Hepatocyte (in vitro differentiated cells): ENCODE measurements around the gene TOR4A. TPM values are rescaled to one million over a fixed set of nuclear protein-coding genes. Genes with fewer than 3 reads are reported as not detected.

Experiments
- DNase-seq: peaks from one replicate; pipeline ENCODE4 v3.0.0-alpha.2; 2016; ENCODE audit warnings: low spot score
- H2AFZ ChIP-seq: fragments of 200-600 bp; sonication (generic); 2 replicates; pipeline ENCODE4 v1.6.0; 2016; ENCODE audit warnings: antibody characterized with exemption, mild to moderate bottlenecking
- H3K27ac ChIP-seq: fragments of 200-600 bp; sonication (generic); 2 replicates; pipeline ENCODE4 v1.5.1; 2016; ENCODE audit warnings: mild to moderate bottlenecking
- H3K27me3 ChIP-seq: fragments of 200-600 bp; sonication (generic); 2 replicates; pipeline ENCODE4 v1.6.1; 2016
- H3K36me3 ChIP-seq: fragments of 200-600 bp; sonication (generic); replicated peaks from 2 replicates; pipeline ENCODE4 v1.5.1; 2016; ENCODE audit warnings: low read depth; ENCODE audit not compliant: insufficient read depth
- H3K4me1 ChIP-seq: fragments of 200-600 bp; sonication (generic); 2 replicates; pipeline ENCODE4 v1.5.1; 2016; ENCODE audit warnings: mild to moderate bottlenecking, moderate library complexity; ENCODE audit not compliant: insufficient read depth
- H3K4me2 ChIP-seq: fragments of 200-600 bp; sonication (generic); 2 replicates; pipeline ENCODE4 v1.6.0; 2016
- H3K4me3 ChIP-seq: fragments of 200-600 bp; sonication (generic); 2 replicates; pipeline ENCODE4 v1.5.1; 2016; ENCODE audit warnings: mild to moderate bottlenecking
- H3K79me2 ChIP-seq: fragments of 200-600 bp; sonication (generic); 2 replicates; pipeline ENCODE4 v1.6.0; 2017; ENCODE audit warnings: mild to moderate bottlenecking
- H3K9me2 ChIP-seq: fragments of 200-600 bp; sonication (generic); replicated peaks from 2 replicates; pipeline ENCODE4 v1.6.0; 2017; ENCODE audit warnings: mild to moderate bottlenecking; ENCODE audit not compliant: insufficient read depth
- H3K9me3 ChIP-seq: fragments of 200-600 bp; sonication (generic); 2 replicates; pipeline ENCODE4 v1.5.1; 2016; ENCODE audit warnings: low read depth, mild to moderate bottlenecking
- H4K20me1 ChIP-seq: fragments of 200-600 bp; sonication (generic); 2 replicates; pipeline ENCODE4 v1.6.0; 2016; ENCODE audit warnings: mild to moderate bottlenecking; ENCODE audit not compliant: insufficient read depth, poor library complexity, severe bottlenecking
- EZH2 ChIP-seq: fragments of 200-600 bp; sonication (generic); IDR thresholded peaks from 2 replicates; pipeline ENCODE4 v1.6.1; 2016; ENCODE audit warnings: antibody characterized with exemption, mild to moderate bottlenecking, borderline replicate concordance
- EZH2phosphoT487 ChIP-seq: fragments of 200-600 bp; sonication (generic); IDR thresholded peaks from one replicate; pipeline ENCODE4 v1.6.1; 2018; ENCODE audit warnings: antibody characterized with exemption, mild to moderate bottlenecking, low read depth, moderate library complexity; ENCODE audit not compliant: unreplicated experiment, severe bottlenecking
- WGBS: methylation state at CpG from one replicate; pipeline ENCODE4 v1.1.6; 2016; ENCODE audit warnings: low lambda C conversion rate; ENCODE audit errors: missing lambda C conversion rate; 5-methylcytosine and 5-hydroxymethylcytosine counted together
- polyA plus RNA-seq: library from polyadenylated mRNA; unstranded; fragments of >200 nt; fragmentation: Nextera tagmentation; extraction: Ambion mirVana; gene quantifications from 2 replicates; pipeline ENCODE4 v1.2.1, GENCODE V29; 2016
- total RNA-seq: library from RNA; depleted of rRNA; stranded (reverse); fragments of >200 nt; gene quantifications from 2 replicates; pipeline ENCODE4 v1.2.3, GENCODE V29; 2014
- TF ChIP-seq, protein P1 (sequence below): fragments of 200-600 bp; sonication (generic); IDR thresholded peaks from 2 replicates; pipeline ENCODE4 v1.5.1; 2016; ENCODE audit warnings: antibody characterized with exemption, mild to moderate bottlenecking; ENCODE audit not compliant: poor library complexity

TOR4A gene
- total and polyA plus RNA-seq, 2 experiments from 2014 or later = 8.0 to 14.4 TPM

GRCh38 chr9:137228968-137229896 lies 48.3 kb upstream of the TOR4A start:
- Histone ChIP-seq H3K27ac (peak overlapping the region; percentile 87), H3K4me1 (peaks cover 45% of the 10 kb centered on the region), H4K20me1 (no peaks in the 10 kb centered on the region), H3K27me3 (no peaks in the 10 kb centered on the region), H3K9me3 (no peaks in the 10 kb centered on the region), H3K36me3 (no peaks in the 10 kb centered on the region), H3K9me2 (no peaks in the 10 kb centered on the region), H2AFZ (no peak overlapping the region), H3K79me2 (no peaks in the 10 kb centered on the region), H3K4me3 (no peak overlapping the region), H3K4me2 (peak overlapping the region; percentile 50)
- 90% methylated on average over 25 of the region's 27 CpGs for WGBS
- no peak for DNase-seq
- TF ChIP-seq EZH2phosphoT487 (no peak), EZH2 (no peak)
- TF ChIP-seq, protein P1, sequence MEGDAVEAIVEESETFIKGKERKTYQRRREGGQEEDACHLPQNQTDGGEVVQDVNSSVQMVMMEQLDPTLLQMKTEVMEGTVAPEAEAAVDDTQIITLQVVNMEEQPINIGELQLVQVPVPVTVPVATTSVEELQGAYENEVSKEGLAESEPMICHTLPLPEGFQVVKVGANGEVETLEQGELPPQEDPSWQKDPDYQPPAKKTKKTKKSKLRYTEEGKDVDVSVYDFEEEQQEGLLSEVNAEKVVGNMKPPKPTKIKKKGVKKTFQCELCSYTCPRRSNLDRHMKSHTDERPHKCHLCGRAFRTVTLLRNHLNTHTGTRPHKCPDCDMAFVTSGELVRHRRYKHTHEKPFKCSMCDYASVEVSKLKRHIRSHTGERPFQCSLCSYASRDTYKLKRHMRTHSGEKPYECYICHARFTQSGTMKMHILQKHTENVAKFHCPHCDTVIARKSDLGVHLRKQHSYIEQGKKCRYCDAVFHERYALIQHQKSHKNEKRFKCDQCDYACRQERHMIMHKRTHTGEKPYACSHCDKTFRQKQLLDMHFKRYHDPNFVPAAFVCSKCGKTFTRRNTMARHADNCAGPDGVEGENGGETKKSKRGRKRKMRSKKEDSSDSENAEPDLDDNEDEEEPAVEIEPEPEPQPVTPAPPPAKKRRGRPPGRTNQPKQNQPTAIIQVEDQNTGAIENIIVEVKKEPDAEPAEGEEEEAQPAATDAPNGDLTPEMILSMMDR = no peak

DNA sequence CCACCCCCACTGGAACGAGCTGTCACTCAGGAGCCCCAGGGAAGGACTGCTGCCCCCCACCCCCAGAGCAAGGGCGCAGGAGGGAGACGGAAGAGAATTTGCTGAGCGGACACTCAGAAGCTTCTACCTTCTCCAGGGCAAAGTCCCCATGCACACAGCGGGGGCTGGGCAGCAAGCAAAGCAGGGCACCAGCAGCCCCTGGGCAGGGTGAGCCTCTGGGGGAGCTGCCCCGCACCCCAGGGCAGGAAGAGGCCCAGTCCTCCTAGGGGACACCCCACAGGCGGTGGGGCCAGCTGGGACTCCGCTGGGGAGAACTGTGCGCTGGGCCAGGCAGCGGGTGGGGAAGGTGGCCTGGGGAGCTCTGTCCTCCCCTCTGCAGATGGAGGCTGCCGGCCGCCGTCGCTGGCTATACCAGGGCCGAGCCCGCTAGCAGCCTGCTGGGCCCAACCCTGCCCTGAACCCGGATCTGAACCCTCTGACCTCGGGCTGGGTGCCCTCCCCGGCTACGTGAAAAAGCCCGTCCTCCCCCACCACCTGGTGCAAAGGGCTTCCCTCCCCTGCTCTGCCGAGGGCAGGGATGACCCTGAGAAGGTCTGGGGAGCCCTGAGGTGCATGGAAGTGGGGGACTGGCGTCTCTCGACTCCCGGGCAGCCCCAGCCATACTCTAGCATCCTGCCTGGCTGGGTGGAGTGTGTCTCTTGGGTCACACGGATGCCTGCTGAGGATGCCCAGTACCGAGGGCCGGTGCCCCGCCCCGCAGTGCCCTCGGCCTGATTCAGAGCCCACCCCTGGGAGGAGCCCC lies 47.4 kb upstream of the TOR4A start:
- Histone ChIP-seq H3K36me3 (no peaks in the 10 kb centered on the region), H3K9me2 (no peaks in the 10 kb centered on the region), H4K20me1 (no peaks in the 10 kb centered on the region), H3K27me3 (no peaks in the 10 kb centered on the region), H2AFZ (no peak overlapping the region), H3K27ac (peak overlapping the region; percentile 87), H3K4me2 (peak overlapping the region; percentile 50), H3K4me1 (peaks cover 43% of the 10 kb centered on the region), H3K4me3 (no peak overlapping the region), H3K79me2 (no peaks in the 10 kb centered on the region), H3K9me3 (no peaks in the 10 kb centered on the region)
- TF ChIP-seq EZH2phosphoT487 (no peak), EZH2 (no peak)
- TF ChIP-seq, protein P1 = no peak
- peak; percentile 69 for DNase-seq
- 59% methylated on average over 22 of the region's 31 CpGs for WGBS

DNA sequence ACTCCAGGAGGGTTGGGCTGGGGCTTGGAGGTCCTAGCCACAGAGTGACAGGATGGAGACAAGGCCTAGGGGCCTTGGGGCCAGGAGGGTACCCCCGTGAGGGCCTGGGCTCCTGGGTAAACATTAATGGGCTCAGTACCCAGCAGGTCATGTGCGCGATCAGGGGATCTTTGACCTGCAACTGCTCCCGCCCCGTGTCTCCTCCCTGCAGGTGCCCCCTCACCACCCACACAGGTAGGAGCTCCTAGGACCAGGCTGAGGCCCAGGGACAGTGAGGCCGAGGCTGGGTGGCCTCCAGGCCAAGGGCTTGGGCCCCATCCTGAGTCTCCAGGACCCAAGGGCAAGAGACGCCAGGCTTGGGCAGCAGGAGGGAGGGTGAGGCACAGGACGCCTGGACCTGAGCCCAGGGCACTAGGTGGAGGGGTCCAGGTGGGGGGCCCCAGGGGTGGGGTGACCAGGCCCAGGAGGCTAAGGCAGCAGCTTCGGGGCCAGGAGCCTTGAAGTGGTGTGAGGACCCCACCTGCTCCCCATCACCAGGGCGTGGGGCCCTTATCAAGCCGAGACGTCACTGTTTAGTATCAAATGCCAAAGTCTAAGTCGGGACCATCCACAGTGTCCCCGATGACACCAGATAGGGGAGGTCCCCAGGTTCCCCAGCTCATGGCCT lies 46.7 kb upstream of the TOR4A start, which contains the start of gene SLC34A3:
Gene SLC34A3, plus strand, starts transcription at position 197 of the 667 bp plus-strand sequence. CDS start 802 bp downstream, outside the sequence.
- Histone ChIP-seq H3K4me2 (peak within 1 kb of the TSS; percentile 50), H3K27ac (peak within 1 kb of the TSS; percentile 87), H3K4me1 (peaks cover 45% of the 10 kb centered on the region), H3K4me3 (no peak within 1 kb of the TSS), H3K79me2 (no peaks in the 10 kb centered on the region), H2AFZ (no peak within 1 kb of the TSS), H3K27me3 (no peaks in the 10 kb centered on the region), H4K20me1 (no peaks in the 10 kb centered on the region), H3K9me2 (no peaks in the 10 kb centered on the region), H3K36me3 (no peaks in the 10 kb centered on the region), H3K9me3 (no peaks in the 10 kb centered on the region)
- TF ChIP-seq EZH2 (no peak), EZH2phosphoT487 (no peak)
- TF ChIP-seq, protein P1 = no peak
- DNase-seq = peak; percentile 43
- 82% methylated on average over 11 of the region's 14 CpGs for WGBS
